WTC11 (cell line): ENCODE measurements around the gene GABRR1. TPM values are rescaled to one million over a fixed set of nuclear protein-coding genes. Genes with fewer than 3 reads are reported as not detected.

ENCODE experiments used
- ATAC-seq: fragments of 200-7000 bp; cut with Tn5 transposase; 2 replicates; pipeline ENCODE4 v1.10.0; 2021; ENCODE audit warnings: mild to moderate bottlenecking, moderate library complexity
- CTCF ChIA-PET: fragments of 300-600 bp; sonication (Branson Sonifier 250); formaldehyde crosslinking; loops from one replicate; lab custom pipeline; 2021; ENCODE audit warnings: antibody characterized with exemption; lab: Charles Lee
- POLR2A ChIA-PET: fragments of 350-600 bp; sonication (Branson Sonifier 250); formaldehyde crosslinking; loops from one replicate; lab custom pipeline; 2021; ENCODE audit warnings: antibody characterized with exemption; lab: Charles Lee
- DNase-seq: peaks from one replicate; pipeline ENCODE4 v3.0.0; 2021; ENCODE audit warnings: low spot score
- H3K27ac Mint-ChIP-seq: 2 replicates; pipeline ENCODE4 v1.8.0; 2021; ENCODE audit warnings: mixed read lengths
- H3K27me3 Mint-ChIP-seq: 2 replicates; pipeline ENCODE4 v1.8.0; 2021; ENCODE audit warnings: low read depth, mild to moderate bottlenecking, moderate library complexity, mixed read lengths
- H3K36me3 Mint-ChIP-seq: 2 replicates; pipeline ENCODE4 v1.8.0; 2021; ENCODE audit warnings: mixed read lengths
- H3K4me1 Mint-ChIP-seq: 2 replicates; pipeline ENCODE4 v1.8.0; 2022; ENCODE audit warnings: mixed read lengths
- H3K4me3 Mint-ChIP-seq: 2 replicates; pipeline ENCODE4 v1.8.0; 2021; ENCODE audit warnings: mild to moderate bottlenecking, moderate library complexity, mixed read lengths
- H3K9me3 Mint-ChIP-seq: 2 replicates; pipeline ENCODE4 v1.8.0; 2021; ENCODE audit warnings: mixed read lengths
- ARID4B ChIP-seq: sonication (generic); formaldehyde crosslinking; IDR thresholded peaks from 2 replicates; pipeline ENCODE4 v1.8.0; 2023; ENCODE audit warnings: missing genetic modification reagents, mild to moderate bottlenecking, borderline replicate concordance
- ATF3 ChIP-seq: sonication (generic); formaldehyde crosslinking; conservative IDR thresholded peaks from 2 replicates; pipeline ENCODE4 v1.8.1; 2022; ENCODE audit warnings: mild to moderate bottlenecking, missing genetic modification reagents
- GTF2I ChIP-seq: fragments of 250-450 bp; sonication (Bioruptor Pico); conservative IDR thresholded peaks from 2 replicates; pipeline ENCODE4 v1.4.0; 2021; ENCODE audit warnings: mild to moderate bottlenecking
- HMGXB4 ChIP-seq: sonication (generic); formaldehyde crosslinking; IDR thresholded peaks from 2 replicates; pipeline ENCODE4 v1.8.1; 2023; ENCODE audit warnings: mild to moderate bottlenecking, moderate library complexity, missing genetic modification reagents
- JAZF1 ChIP-seq: fragments of 250-450 bp; sonication (Bioruptor Pico); IDR thresholded peaks from 2 replicates; pipeline ENCODE4 v1.9.0; 2021; ENCODE audit warnings: moderate library complexity, mild to moderate bottlenecking, inconsistent platforms
- NFATC4 ChIP-seq: fragments of 250-450 bp; sonication (Bioruptor Pico); IDR thresholded peaks from 2 replicates; pipeline ENCODE4 v1.9.0; 2021; ENCODE audit warnings: mild to moderate bottlenecking
- NFYB ChIP-seq: sonication (generic); formaldehyde crosslinking; conservative IDR thresholded peaks from 2 replicates; pipeline ENCODE4 v1.8.0; 2022; ENCODE audit warnings: low read depth, missing genetic modification reagents
- NR2C2 ChIP-seq: sonication (generic); formaldehyde crosslinking; IDR thresholded peaks from 2 replicates; pipeline ENCODE4 v1.8.0; 2022; ENCODE audit warnings: mild to moderate bottlenecking, missing genetic modification reagents
- OVOL2 ChIP-seq: fragments of 250-450 bp; sonication (Bioruptor Pico); IDR thresholded peaks from 2 replicates; pipeline ENCODE4 v1.9.0; 2021; ENCODE audit warnings: mild to moderate bottlenecking, borderline replicate concordance
- PRRX2 ChIP-seq: fragments of 250-450 bp; sonication (Bioruptor Pico); IDR thresholded peaks from 2 replicates; pipeline ENCODE4 v1.8.0; 2021; ENCODE audit warnings: mild to moderate bottlenecking
- SMAD4 ChIP-seq: sonication (generic); formaldehyde crosslinking; IDR thresholded peaks from 2 replicates; pipeline ENCODE4 v1.8.0; 2022; ENCODE audit warnings: mild to moderate bottlenecking, missing genetic modification reagents
- SOX15 ChIP-seq: fragments of 250-450 bp; sonication (Bioruptor Pico); IDR thresholded peaks from 2 replicates; pipeline ENCODE4 v1.9.0; 2021; ENCODE audit warnings: mild to moderate bottlenecking
- TEAD4 ChIP-seq: sonication (generic); formaldehyde crosslinking; IDR thresholded peaks from 2 replicates; pipeline ENCODE4 v1.8.0; 2022; ENCODE audit warnings: mild to moderate bottlenecking, missing genetic modification reagents
- USF1 ChIP-seq: sonication (generic); formaldehyde crosslinking; IDR thresholded peaks from 2 replicates; pipeline ENCODE4 v1.8.0; 2022; ENCODE audit warnings: mild to moderate bottlenecking, missing genetic modification reagents
- ZNF396 ChIP-seq: fragments of 250-450 bp; sonication (Bioruptor Pico); IDR thresholded peaks from 2 replicates; pipeline ENCODE4 v1.8.0; 2021; ENCODE audit warnings: mild to moderate bottlenecking, moderate library complexity, borderline replicate concordance
- ZNF416 ChIP-seq: fragments of 250-450 bp; sonication (Bioruptor Pico); IDR thresholded peaks from 2 replicates; pipeline ENCODE4 v1.9.0; 2021; ENCODE audit warnings: mild to moderate bottlenecking, inconsistent platforms
- ZNF425 ChIP-seq: fragments of 250-450 bp; sonication (Bioruptor Pico); conservative IDR thresholded peaks from 2 replicates; pipeline ENCODE4 v1.9.0; 2021; ENCODE audit warnings: mild to moderate bottlenecking
- total RNA-seq: library from RNA; stranded (reverse); gene quantifications from 3 replicates; pipeline ENCODE4 v1.2.3, GENCODE V29; 2021

GABRR1 gene
- total RNA-seq, 1 experiment from 2014 or later = 0.24 TPM

- no peak for TF ChIP-seq ARID4B (CRISPR knock-in tag)
These were observed 40.6 kb upstream of the GABRR1 start (continued) for GRCh38 chr6:89257781-89258180.

- no peak for TF ChIP-seq NFATC4 (CRISPR knock-in tag)
- TF ChIP-seq GTF2I (CRISPR knock-in tag) = no peak
- TF ChIP-seq SMAD4 = no peak
- TF ChIP-seq PRRX2 (CRISPR knock-in tag) = no peak
- no peak for TF ChIP-seq JAZF1 (CRISPR knock-in tag)
- TF ChIP-seq ZNF396 (CRISPR knock-in tag) = no peak
- no peak for TF ChIP-seq HMGXB4 (CRISPR knock-in tag)
- no peak for TF ChIP-seq OVOL2 (CRISPR knock-in tag)
- no peak for TF ChIP-seq ZNF416 (CRISPR knock-in tag)
- no peak for TF ChIP-seq ATF3 (CRISPR knock-in tag)
- no peak for TF ChIP-seq NFYB
- no peak for TF ChIP-seq ZNF425
- TF ChIP-seq SOX15 (CRISPR knock-in tag) = no peak
- no peak for DNase-seq
- Mint-ChIP-seq H3K27ac (no peak overlapping the region), H3K4me1 (no peaks in the 10 kb centered on the region), H3K27me3 (no peaks in the 10 kb centered on the region; the same call in 1 of the 2 replicates), H3K9me3 (no peaks in the 10 kb centered on the region), H3K4me3 (no peak overlapping the region), H3K36me3 (no peaks in the 10 kb centered on the region)
- CTCF ChIA-PET = no interaction called here
- POLR2A ChIA-PET = no interaction called here
- ATAC-seq = no peak
These were observed 40.2 kb upstream of the GABRR1 start for GRCh38 chr6:89257346-89257745.

GRCh38 chr6:89255417-89255816 lies 38.3 kb upstream of the GABRR1 start:
- no peak for DNase-seq
- H3K4me3 Mint-ChIP-seq = no peak overlapping the region
- H3K27ac Mint-ChIP-seq = no peak overlapping the region
- H3K36me3 Mint-ChIP-seq = no peaks in the 10 kb centered on the region
- H3K27me3 Mint-ChIP-seq = no peaks in the 10 kb centered on the region; the same call in none of the 2 replicates
- no peaks in the 10 kb centered on the region for H3K4me1 Mint-ChIP-seq
- ChIA-PET CTCF (interaction anchor here (1.0 kb wide), 1 partner anchor 56 kb away, joined by 4 read pairs; no protein-coding TSS in a partner anchor), POLR2A (no interaction called here)
- H3K9me3 Mint-ChIP-seq = no peaks in the 10 kb centered on the region
- no peak for ATAC-seq
- no peak for TF ChIP-seq HMGXB4 (CRISPR knock-in tag)
- TF ChIP-seq TEAD4 (CRISPR knock-in tag) = no peak
- TF ChIP-seq USF1 (CRISPR knock-in tag) = no peak
- no peak for TF ChIP-seq ARID4B (CRISPR knock-in tag)
- no peak for TF ChIP-seq NR2C2
